Activated T-helper 1 cell treated with anti-CD3 and anti-CD28 coated beads, Interleukin-2, amount 50 U/mL, for 16 hours (primary cell): ENCODE results near the gene CCDC81.
"Not testable (repeated sequence)": the region's sequence is repeated elsewhere in the genome, so short reads cannot be mapped to it uniquely, and the experiment has no call there.

Source experiments
- DNase-seq, 2 donors: peaks; one replicate each; pipeline ENCODE4 v3.0.0-alpha.2; 2020; ENCODE audit warnings: low read depth in 1 of 2, low spot score in 1 of 2

The CCDC81 gene

DNA sequence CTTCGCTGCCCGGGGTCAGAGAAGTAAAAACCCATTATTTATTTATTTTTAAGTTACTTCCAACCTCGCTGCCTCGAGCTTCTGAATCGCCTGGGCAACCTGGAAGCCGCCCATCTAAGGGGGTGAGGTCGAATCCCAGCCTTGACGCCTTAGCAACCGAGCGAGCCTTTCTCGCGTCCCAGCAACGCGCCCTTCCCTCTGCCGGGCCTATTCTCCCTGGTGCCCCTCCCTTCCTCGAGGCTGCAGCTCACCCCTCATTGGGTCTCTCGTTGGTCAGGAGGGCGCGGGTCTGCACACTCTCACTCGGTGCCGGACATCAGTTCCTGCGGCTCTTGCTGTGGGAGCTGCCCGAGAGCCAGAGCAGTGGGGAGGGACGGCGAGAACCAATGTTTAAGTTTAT is at the start of gene CCDC81:
Gene CCDC81, plus strand, starts transcription at position 302 of the 400 bp plus-strand sequence. CDS start 277 bp downstream, outside the sequence.
- no peak for DNase-seq

GRCh38 chr11:86335131-86335767 is 39.4 kb upstream of the CCDC81 start:
- DNase-seq = no peak

DNA sequence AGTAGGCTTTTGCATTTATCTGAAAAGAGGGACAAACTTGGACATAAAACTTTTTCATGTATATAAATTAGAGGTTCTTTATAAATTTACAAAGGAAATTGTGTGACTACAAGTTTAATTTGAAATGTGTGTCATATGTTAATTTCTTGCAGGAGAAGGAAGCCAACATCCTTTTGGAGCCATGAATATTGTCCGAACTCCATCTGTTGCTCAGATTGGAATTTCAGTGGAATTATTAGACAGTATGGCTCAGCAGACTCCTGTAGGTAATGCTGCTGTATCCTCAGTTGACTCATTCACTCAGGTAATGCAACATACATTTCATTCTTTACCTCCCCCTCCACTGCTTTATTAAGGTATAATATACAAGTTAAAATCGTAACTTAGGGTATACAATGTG is 37.5 kb upstream of the CCDC81 start:
- DNase-seq = no peak

DNA sequence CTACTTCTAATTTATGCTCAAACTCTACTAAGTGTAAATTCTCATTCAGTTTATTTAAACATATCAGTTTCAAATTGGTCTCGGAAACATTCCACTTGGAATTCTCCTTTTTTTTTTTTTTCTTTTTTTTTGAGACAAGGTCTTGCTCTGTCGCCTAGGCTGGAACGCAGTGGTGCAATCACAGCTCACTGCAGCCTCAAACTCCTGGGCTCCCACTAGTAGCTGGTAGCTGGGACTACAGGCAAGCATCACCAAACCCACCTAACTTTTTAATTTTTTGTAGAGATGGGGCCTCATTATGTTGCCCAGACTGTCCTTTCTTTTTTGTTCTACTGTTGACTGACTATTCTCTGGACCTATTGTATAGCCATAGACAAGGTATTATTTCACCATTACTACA is 33.3 kb upstream of the CCDC81 start:
- no peak for DNase-seq

- no peak for DNase-seq
These were observed 28.2 kb upstream of the CCDC81 start for GRCh38 chr11:86346513-86346912.

GRCh38 chr11:86355256-86355655 is 19.4 kb upstream of the CCDC81 start:
- DNase-seq = no peak

GRCh38 chr11:86357412-86357811 is 17.3 kb upstream of the CCDC81 start:
- DNase-seq = not testable (repeated sequence)

DNA sequence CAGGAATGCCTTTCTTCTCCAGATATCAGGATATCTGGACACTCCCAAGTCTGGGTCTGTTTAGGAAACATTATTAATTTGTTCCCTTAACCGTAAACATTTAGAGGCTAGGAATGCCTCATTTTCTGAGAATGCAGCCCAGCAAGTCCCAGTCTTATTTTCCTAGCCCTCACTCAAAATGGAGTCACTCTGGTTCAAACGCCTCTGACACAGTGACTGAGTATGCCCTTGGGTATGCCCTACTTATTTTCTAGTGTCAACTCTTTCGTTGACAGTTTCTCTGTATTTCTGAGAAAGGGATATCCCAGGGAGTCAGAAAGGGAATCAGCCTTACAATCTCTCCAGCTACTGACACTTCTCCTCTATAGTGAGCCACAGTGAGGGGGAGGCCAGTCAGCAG is 16.0 kb upstream of the CCDC81 start:
- no peak for DNase-seq

- DNase-seq = no peak
These were observed 13.8 kb upstream of the CCDC81 start for GRCh38 chr11:86360775-86361395.

- DNase-seq = no peak
These were observed 11.3 kb upstream of the CCDC81 start for GRCh38 chr11:86363424-86363823.

GRCh38 chr11:86365546-86365945 is 9.1 kb upstream of the CCDC81 start:
- DNase-seq = no peak

DNA sequence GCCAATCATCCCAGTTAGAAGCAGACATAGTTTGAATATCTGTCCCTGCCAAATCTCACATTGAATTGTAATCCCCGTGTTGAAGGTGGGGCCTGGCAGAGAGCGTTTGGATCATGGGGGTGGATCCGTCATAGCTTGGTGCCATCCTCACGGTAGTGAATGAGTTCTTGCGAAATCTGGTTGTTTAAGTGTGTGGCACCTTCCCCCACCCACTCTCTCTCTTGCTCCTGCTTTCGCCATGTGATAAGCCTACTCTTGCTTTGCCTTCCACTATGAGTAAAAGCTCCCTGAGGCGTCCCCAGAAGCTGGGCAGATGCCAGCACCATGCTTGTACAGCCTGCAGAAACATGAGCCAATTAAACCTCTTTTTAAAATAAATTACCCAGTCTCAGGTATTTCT is 5.0 kb upstream of the CCDC81 start:
- DNase-seq = no peak

- DNase-seq = no peak
These were observed 4.5 kb upstream of the CCDC81 start for GRCh38 chr11:86370171-86370570.

DNA sequence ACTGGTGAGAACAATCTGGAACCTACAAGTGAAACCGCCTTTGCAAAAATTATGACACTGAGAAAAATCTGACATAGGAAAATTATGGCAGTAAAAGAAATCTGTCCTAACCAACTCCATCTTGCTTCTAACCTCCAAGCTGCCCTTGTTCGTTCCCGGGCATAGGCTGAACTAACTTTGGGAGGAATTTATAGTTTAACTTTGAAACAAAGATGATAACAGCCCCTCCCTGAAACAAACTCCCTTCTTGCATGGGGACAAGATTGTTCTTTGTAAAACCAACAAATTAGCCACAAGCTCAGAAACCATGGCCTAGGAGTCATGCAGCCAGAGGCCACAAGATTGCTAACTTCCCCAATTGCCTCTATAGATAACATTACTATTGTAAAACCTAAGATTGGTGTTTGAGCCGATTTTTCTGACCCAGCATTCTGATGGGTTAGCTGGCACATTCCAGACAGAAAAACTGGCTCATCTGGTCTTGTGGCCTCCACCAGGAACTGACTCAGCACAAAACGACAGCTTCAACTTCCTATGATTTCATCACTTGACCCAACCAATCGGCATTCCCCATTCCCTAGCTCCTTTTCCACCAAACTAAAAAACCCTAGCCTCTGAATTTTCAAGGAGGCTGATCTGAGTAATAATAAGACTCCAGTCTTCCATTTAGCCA is 3.6 kb upstream of the CCDC81 start:
- DNase-seq = no peak

DNA sequence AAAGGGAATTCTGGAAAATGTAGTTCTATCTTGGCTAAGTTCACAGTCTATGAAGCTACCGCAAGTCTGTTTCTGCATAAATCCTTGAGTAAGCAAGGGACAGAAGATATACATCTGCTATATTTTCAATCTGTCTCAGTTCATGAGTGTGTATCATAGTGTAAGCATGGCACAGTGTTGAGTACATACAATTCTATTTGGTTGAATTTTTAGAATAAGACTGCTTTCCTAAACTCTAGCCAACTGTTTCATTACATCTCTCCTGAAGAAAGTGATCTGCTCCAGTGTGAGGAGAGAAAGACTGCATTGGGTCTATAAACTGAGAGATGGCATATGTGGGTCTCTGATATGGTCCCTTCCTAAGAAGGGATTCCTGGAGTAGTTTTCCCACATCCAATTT is 2.6 kb upstream of the CCDC81 start:
- no peak for DNase-seq

GRCh38 chr11:86372586-86372985 is 2.1 kb upstream of the CCDC81 start:
- no peak for DNase-seq

DNA sequence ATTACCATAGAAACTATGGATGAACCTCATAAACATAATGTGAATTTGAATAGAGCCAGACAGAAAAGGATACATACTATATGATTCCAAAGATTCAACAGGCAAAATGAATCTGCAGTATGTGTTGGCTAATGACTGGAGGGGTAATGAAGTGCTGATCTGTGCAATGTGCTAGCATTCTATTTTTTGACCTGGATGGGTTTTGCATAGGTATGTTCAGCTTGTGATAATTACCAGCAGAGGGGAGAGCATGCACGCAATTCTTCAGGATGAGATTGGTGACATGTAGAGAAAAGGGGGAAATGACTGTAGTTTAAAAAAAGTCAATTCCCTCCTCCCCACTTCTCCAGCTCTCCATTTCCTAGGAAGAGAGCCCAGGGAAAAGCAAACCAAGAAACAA is 618 bp upstream of the CCDC81 start:
- DNase-seq = no peak

DNA sequence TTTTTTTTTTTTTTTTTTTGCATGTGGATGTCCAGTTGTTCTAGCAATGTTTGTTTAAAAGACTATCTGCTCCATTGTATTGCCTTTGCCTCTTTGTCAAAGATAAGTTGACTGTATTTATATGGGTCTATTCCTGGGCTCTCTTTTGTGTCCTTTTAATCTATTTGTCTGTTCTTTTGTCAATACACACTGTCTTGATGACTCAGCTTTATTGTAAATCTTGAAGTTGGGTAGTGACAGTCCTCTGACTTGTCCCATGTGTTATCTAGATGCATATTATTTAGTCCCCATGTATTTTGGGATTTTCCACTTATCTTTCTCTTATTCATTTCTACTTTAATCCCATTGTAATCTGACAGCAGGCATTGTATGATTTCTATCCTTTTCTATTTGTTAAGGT is 3.3 kb downstream of the CCDC81 start:
- DNase-seq = no peak

- no peak for DNase-seq
These were observed 5.8 kb downstream of the CCDC81 start for GRCh38 chr11:86380295-86381059.

DNA sequence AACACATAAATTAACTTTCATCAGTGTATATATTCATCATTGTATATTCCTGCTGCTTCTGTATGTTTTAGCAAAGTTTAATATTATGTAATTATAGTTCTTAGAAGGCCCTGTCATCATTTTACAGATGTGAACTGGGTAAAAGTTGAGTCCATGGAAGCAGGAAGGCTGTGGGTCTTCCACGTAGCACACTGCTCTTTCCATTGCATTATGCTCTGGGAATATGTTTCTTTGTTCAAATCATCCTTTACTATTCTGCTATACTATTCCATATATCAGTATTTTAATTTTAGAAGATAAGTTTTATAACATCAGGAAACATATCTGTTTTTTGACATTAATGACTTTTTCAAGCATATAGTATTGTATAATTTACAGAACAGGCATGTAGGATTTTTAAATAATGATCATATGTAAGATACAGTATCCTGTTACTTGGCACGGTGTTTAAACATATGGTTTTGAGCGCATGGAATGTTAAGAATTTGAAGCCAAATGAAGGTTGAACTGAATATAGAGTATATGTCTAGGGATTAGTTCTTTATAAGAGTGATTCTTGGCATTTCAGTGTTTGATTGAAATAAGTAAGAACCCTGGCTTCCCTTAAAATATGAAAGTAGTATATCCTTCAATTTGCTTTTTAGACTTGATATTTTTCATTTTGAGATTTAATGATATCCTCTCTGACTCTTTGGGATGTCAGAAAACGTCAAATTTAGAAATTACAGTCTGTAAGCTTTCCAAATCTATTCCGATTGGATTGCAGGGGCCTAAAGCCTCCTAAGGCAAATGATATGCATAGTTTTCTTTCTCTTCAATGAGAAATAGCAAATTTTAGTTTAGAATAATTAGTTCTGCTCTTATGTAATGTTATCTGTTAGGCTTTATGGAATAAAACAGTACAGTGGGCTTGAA is 8.6 kb downstream of the CCDC81 start:
- no peak for DNase-seq

- no peak for DNase-seq
These were observed 11.6 kb downstream of the CCDC81 start for GRCh38 chr11:86386283-86386682.
